HG03439 (cell line): Measurements from ENCODE around the gene CASP5.

Experiments
- ATAC-seq: cut with Tn5 transposase; IDR thresholded peaks from one replicate; pipeline ENCODE4 v1.9.1; 2021; ENCODE audit warnings: mild to moderate bottlenecking, moderate library complexity; ENCODE audit not compliant: unreplicated experiment

CASP5 gene

DNA sequence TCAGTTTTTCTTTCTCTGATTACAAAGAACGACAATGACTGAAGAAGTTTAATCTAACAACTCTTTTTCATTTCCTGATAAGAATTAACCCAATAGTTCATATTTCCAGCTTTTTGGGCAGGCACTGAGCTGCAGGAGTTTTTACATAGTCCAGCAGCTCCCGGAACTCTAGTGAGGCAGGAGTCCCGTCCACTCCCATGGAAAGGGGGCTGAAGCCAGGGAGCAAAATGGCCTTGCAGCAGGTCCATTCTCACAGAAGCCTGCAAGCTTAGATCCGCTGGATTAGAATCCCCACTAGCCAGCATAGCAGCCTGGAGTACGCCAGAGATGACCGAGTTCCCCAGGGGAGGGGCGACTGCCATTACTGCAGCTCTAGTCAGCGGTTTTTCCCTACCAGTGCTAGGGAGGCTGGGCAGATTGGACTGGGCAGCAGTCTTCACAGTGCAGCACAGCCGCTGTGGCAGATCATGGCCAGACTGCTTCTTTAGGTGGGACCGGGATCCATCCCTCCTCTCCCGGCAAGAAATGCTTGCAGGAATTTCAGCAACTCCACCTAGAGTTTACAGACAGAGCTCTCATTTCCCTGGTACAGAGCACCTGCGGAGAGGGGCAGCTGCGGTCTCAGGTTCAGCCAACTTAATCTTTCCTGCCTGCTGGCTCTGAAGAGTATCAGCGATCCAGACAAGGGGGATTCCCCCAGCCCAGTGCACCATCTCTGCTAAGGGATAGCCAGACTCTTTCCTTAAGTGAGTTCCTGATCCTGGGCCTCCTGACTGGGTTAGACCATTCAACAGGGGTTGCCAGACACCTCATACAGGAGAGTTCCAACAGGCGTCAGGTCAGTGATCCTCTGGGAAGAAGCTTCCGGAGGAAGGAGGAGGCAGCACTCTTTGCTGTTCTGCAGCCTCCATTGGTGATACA is 53.9 kb downstream of the CASP5 start:
- ATAC-seq: no peak

DNA sequence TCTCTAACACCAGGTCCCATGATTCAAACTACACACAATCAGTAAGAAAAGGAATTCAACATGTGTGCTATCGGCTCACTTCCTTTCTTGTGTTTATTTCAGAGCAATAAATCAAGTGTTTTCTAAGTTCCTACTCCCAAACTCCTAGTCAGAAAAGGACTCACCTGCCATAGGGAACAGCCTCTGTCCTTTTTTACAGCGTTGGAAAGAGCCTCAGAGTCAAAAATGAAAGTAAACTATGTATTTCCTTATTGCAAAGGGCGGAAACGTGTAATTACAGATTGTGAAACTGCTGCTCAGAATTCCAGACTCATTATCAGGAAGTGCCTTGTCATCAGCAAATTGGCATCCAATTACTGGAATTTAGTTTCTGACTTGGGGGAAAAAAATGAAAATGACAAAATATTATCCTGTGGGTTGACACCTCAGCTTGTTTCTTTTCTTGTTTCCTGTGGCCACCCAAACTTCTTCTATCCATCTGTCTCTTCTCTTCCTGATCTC is 54.6 kb downstream of the CASP5 start, which contains the start of gene CASP4:
CASP4 (minus strand) TSS at position 220 of the 501 bp plus-strand sequence; CDS start at position 171, 49 bp downstream.
- ATAC-seq: peak; percentile 92

DNA sequence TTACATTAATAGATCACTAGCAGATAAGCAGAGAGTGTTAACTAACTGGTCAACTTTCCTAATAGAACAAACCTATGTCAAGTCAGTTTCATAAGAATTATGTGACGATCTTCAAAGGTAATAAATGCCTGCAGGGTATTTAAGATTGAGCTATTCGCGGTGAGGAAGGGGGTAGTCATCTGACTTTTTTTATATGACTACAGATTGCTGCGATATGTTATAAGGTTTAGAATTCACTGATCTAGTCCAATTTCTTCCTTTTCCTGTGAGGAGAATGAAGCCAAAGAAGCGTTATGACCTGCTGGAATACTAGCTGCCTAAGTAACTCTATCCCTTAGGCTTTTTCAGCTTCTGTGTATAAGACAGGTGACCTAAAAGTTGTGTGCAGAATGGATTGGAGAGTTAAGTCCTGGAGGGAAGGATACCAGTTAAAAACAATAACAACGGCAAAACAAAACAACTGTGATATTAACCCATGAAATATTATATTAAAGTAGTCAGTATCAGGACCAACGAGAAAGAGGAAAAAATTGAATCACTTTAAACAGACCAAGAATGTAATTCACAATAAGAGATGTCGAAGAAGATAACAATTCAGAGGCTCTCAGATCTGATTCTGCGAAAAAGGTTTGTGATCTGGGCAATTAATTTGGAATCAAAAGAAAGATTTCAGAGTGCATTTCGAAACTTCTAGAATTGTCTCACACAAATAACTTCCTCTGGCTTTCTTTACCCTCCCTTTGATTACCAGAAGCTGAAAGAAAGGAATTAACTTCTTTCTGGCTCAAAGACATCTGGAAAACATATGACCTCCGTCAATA is 55.2 kb downstream of the CASP5 start:
- no peak for ATAC-seq

- no peak for ATAC-seq
Observed at GRCh38 chr11:104965735-104966134, 57.2 kb downstream of the CASP5 start.

- no peak for ATAC-seq
Observed at GRCh38 chr11:104964247-104964646, 58.7 kb downstream of the CASP5 start.

- ATAC-seq: no peak
Observed at GRCh38 chr11:104962852-104963251, 60.1 kb downstream of the CASP5 start.

DNA sequence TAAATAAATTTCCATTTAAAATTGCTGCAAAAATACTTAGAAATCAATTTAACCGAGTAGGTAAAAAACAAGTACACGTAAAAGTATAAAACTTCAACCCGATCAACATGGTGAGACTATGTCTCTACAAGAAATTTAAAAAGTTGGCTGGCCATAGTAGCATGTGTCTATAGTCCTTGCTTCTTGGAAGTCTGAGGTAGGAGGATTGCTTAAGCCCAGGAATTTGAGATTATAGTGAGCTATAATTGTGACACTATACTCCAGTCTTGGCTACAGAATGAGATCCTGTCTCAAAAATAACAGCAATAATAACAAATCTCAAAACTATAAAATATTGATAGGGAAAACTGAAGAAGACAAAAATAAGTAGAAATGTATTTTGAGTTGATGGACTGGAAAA is 65.7 kb downstream of the CASP5 start:
- ATAC-seq: no peak

GRCh38 chr11:104956528-104956927 is 66.4 kb downstream of the CASP5 start:
- ATAC-seq: no peak

DNA sequence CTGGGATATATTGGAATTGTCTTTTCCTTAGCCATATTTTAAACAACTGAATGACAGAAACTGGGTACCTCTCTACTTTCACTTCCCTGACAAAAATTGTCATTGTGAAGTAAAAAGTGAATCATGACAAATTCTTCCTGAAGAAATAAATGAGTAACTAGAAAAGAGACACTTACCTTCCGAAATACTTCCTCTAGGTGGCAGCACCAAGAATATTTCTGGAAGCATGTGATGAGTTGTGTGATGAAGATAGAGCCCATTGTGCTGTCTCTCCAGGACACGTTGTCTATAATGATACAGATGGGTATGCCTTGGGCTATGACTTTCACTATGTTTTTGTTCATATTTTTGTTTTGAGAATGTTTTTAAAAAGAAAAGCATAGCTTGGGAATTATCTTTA is 76.1 kb downstream of the CASP5 start:
- peak; percentile 87 for ATAC-seq
